Neuronal stem cell (in vitro differentiated cells): ENCODE measurements around the gene TDRD1.

Source experiments
- DNase-seq: peaks from one replicate; pipeline ENCODE4 v3.0.0-alpha.2; 2013; ENCODE audit warnings: low spot score
- H2AFZ ChIP-seq: one replicate; pipeline ENCODE4 v1.6.1; 2013; ENCODE audit warnings: mild to moderate bottlenecking, low read length, inconsistent platforms
- H2AK5ac ChIP-seq: 2 replicates; pipeline ENCODE4 v1.6.1; 2013; ENCODE audit warnings: low read depth, mild to moderate bottlenecking, inconsistent platforms, low read length, moderate library complexity, mixed read lengths
- H2BK120ac ChIP-seq: 2 replicates; pipeline ENCODE4 v1.6.1; 2013; ENCODE audit warnings: low read depth, mild to moderate bottlenecking, inconsistent platforms, low read length, moderate library complexity, mixed read lengths
- H2BK12ac ChIP-seq: one replicate; pipeline ENCODE4 v1.6.1; 2013; ENCODE audit warnings: low read length, inconsistent platforms
- H2BK15ac ChIP-seq: 2 replicates; pipeline ENCODE4 v1.6.1; 2013; ENCODE audit warnings: mild to moderate bottlenecking, low read length, inconsistent platforms, mixed read lengths
- H2BK5ac ChIP-seq: one replicate; pipeline ENCODE4 v1.6.1; 2013; ENCODE audit warnings: inconsistent platforms, mild to moderate bottlenecking, low read length, moderate library complexity
- H3K14ac ChIP-seq: one replicate; pipeline ENCODE4 v1.6.1; 2013; ENCODE audit warnings: low read length, inconsistent platforms
- H3K18ac ChIP-seq: 2 replicates; pipeline ENCODE4 v1.6.1; 2013; ENCODE audit warnings: low read length, inconsistent platforms
- H3K23ac ChIP-seq: 2 replicates; pipeline ENCODE4 v1.6.1; 2013; ENCODE audit warnings: low read depth, mild to moderate bottlenecking, mixed read lengths, low read length, inconsistent platforms; ENCODE audit not compliant: poor library complexity
- H3K27ac ChIP-seq: replicated peaks from 3 replicates; pipeline ENCODE4 v1.5.1; 2013; ENCODE audit warnings: low read length, inconsistent platforms
- H3K27me3 ChIP-seq, 3 experiments: 2 replicates each; pipeline ENCODE4 v1.6.1; 2013; ENCODE audit warnings: low read length in 3 of 3, mild to moderate bottlenecking in 2 of 3, inconsistent platforms in 1 of 3, low read depth in 1 of 3, mixed read lengths in 1 of 3, moderate library complexity in 1 of 3; ENCODE audit not compliant: control insufficient read depth in 3 of 3, insufficient read depth in 3 of 3
- H3K36me3 ChIP-seq, 2 donors: replicated peaks in 1 of 2; 2 replicates each; pipeline ENCODE4 v1.6.1; 2013; ENCODE audit warnings: low read length in 2 of 2; ENCODE audit not compliant: control insufficient read depth in 2 of 2, insufficient read depth in 2 of 2
- H3K4ac ChIP-seq: 2 replicates; pipeline ENCODE4 v1.6.1; 2013; ENCODE audit warnings: inconsistent platforms, mild to moderate bottlenecking, low read length, moderate library complexity
- H3K4me1 ChIP-seq, 2 donors: 1 replicate in 1 of 2; 2 replicates in 1 of 2; pipeline ENCODE4 v1.6.1; 2013; ENCODE audit warnings: low read length in 2 of 2, low read depth in 1 of 2; ENCODE audit not compliant: control insufficient read depth in 2 of 2, insufficient read depth in 1 of 2
- H3K4me2 ChIP-seq: one replicate; pipeline ENCODE4 v1.6.1; 2013; ENCODE audit warnings: mild to moderate bottlenecking, low read length, inconsistent platforms; ENCODE audit not compliant: insufficient read depth, poor library complexity, severe bottlenecking
- H3K4me3 ChIP-seq, 2 donors: 2 replicates each; pipeline ENCODE4 v1.5.1; 2013; ENCODE audit warnings: low read length in 2 of 2, mild to moderate bottlenecking in 2 of 2, inconsistent platforms in 1 of 2, moderate library complexity in 1 of 2
- H3K79me1 ChIP-seq: one replicate; pipeline ENCODE4 v1.6.1; 2013; ENCODE audit warnings: low read depth, mild to moderate bottlenecking, inconsistent platforms, low read length, moderate library complexity
- H3K9ac ChIP-seq: one replicate; pipeline ENCODE4 v1.6.1; 2013; ENCODE audit warnings: mild to moderate bottlenecking, low read depth, low read length, inconsistent platforms; ENCODE audit not compliant: poor library complexity
- H3K9me3 ChIP-seq, 2 donors: replicated peaks in 1 of 2; 2 replicates each; pipeline versions ENCODE3 to v1.6.1; 2013; ENCODE audit warnings: low read length in 2 of 2, mild to moderate bottlenecking in 2 of 2, inconsistent platforms in 1 of 2, low read depth in 1 of 2, mixed read lengths in 1 of 2, moderate library complexity in 1 of 2; ENCODE audit not compliant: control insufficient read depth in 2 of 2, insufficient read depth in 1 of 2
- H4K8ac ChIP-seq: one replicate; pipeline ENCODE4 v1.6.1; 2013; ENCODE audit warnings: low read depth, mild to moderate bottlenecking, inconsistent platforms, low read length, moderate library complexity
- H4K91ac ChIP-seq: one replicate; pipeline ENCODE4 v1.6.1; 2013; ENCODE audit warnings: low read length, low read depth, mild to moderate bottlenecking, inconsistent platforms; ENCODE audit not compliant: poor library complexity
- WGBS, 2 donors: extraction: QIAGEN DNeasy Blood & Tissue Kit; methylation state at CpG; one replicate each; pipeline ENCODE4 v1.1.7; 2013; ENCODE audit warnings: missing lambda C conversion rate in 2 of 2, mixed read lengths in 1 of 2; ENCODE audit not compliant: insufficient read length in 2 of 2, insufficient replicate concordance in 1 of 2; ENCODE audit errors: extremely low coverage in 2 of 2; 5-methylcytosine and 5-hydroxymethylcytosine counted together

Gene TDRD1

DNA sequence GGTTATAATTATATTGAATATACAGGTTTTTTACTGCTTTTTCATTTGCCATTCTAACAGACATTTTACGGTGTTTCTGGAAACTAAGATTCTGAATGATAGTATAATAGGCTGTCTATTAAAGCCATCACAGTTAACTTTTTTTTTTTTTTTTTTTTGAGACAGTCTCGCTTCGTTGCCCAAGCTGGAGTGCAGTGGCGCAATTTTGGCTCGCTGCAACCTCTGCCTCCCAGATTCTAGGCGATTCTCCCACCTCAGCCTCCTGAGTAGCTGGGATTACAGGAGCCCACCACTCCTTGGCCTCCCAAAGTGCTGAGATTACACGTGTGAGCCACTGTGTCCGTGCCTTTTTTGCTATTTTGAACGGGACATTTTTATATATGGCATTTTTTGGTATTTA, 4.4 kb downstream of the TDRD1 start:
- Histone ChIP-seq H2BK5ac (no peak overlapping the region), H3K9ac (no peak overlapping the region), H3K4me3 (no peak overlapping the region), H3K4me2 (no peak overlapping the region), H4K8ac (no peak overlapping the region), H2BK12ac (no peak overlapping the region), H4K91ac (no peak overlapping the region), H3K79me1 (no peaks in the 10 kb centered on the region), H3K23ac (no peak overlapping the region), H3K18ac (no peak overlapping the region), H2AK5ac (no peak overlapping the region), H2AFZ (no peak overlapping the region), H2BK120ac (no peak overlapping the region), H3K36me3 (no peaks in the 10 kb centered on the region), H3K27ac (no peak overlapping the region), H3K9me3 (no peaks in the 10 kb centered on the region), H3K14ac (no peak overlapping the region), H2BK15ac (no peak overlapping the region), H3K4ac (no peak overlapping the region), H3K4me1 (no peaks in the 10 kb centered on the region), H3K27me3 (peaks cover 0 to 2% (median 0%) of the 10 kb centered on the region in 3 experiments)
- WGBS, 2 donors: no CpG with 5 or more reads among the region's 9 CpGs
- DNase-seq: no peak

DNA sequence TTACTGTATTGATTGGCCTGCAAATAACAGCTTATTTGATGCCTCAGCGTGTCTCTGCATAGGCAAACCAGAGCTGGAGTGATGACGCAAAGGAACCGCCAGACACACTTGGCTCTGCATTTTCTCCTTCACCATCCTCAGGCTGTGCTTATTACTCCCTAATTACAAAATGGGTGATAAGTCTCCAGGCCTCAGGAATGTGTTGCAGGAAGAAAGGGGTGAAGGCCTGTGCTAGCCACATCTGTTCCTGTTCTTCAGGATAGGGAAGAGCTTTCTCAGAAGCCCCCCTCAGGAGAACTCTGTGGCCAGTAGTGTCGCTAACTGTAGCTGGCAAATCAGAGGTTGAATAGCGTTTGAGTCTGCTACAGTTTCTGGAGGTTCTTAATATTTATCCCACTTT, 5.1 kb downstream of the TDRD1 start:
- no CpG with 5 or more reads among the region's 5 CpGs for WGBS, 2 donors
- Histone ChIP-seq H3K27me3 (peaks cover 0 to 2% (median 0%) of the 10 kb centered on the region in 3 experiments), H3K4me3 (no peak overlapping the region), H3K79me1 (no peaks in the 10 kb centered on the region), H2AK5ac (no peak overlapping the region), H2BK15ac (no peak overlapping the region), H3K4me1 (no peaks in the 10 kb centered on the region), H4K91ac (no peak overlapping the region), H3K9ac (no peak overlapping the region), H2BK120ac (no peak overlapping the region), H2BK5ac (no peak overlapping the region), H3K27ac (no peak overlapping the region), H4K8ac (no peak overlapping the region), H3K18ac (no peak overlapping the region), H2BK12ac (no peak overlapping the region), H3K9me3 (no peaks in the 10 kb centered on the region), H3K36me3 (no peaks in the 10 kb centered on the region), H3K14ac (no peak overlapping the region), H3K4ac (no peak overlapping the region), H3K4me2 (no peak overlapping the region), H3K23ac (no peak overlapping the region), H2AFZ (no peak overlapping the region)
- DNase-seq: no peak

DNA sequence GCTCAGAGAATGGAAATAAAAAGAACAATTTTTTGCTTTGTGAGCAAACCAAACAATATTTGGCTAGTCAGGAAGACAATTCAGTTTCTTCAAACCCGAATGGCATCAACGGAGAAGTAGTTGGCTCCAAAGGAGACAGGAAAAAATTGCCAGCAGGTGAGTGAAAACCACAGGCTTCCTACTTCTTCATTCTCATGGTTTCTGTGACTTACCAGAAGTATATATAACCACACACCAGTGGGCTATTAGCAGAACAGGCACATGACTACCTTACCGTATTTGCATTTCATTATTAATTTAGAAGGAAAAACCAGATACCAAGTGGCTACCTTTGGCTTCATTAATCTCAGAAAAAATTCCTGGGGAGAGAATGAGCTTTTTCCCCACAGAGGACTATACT, 8.8 kb downstream of the TDRD1 start:
- no peak overlapping the region for H2AK5ac ChIP-seq
- H3K4ac ChIP-seq: no peak overlapping the region
- H2AFZ ChIP-seq: no peak overlapping the region
- no peaks in the 10 kb centered on the region for H3K79me1 ChIP-seq
- H3K18ac ChIP-seq: no peak overlapping the region
- no peak overlapping the region for H3K4me2 ChIP-seq
- H2BK5ac ChIP-seq: no peak overlapping the region
- H3K9me3 ChIP-seq: no peaks in the 10 kb centered on the region
- H2BK120ac ChIP-seq: no peak overlapping the region
- no CpG with 5 or more reads among the region's 3 CpGs for WGBS, 2 donors
- H4K91ac ChIP-seq: no peak overlapping the region
- no peak overlapping the region for H2BK15ac ChIP-seq
- peaks cover 0 to 7% (median 0%) of the 10 kb centered on the region in 3 experiments for H3K27me3 ChIP-seq
- no peaks in the 10 kb centered on the region for H3K36me3 ChIP-seq
- DNase-seq: no peak
- no peak overlapping the region for H3K23ac ChIP-seq
- no peak overlapping the region for H3K27ac ChIP-seq
- H3K9ac ChIP-seq: no peak overlapping the region
- H2BK12ac ChIP-seq: no peak overlapping the region
- H3K14ac ChIP-seq: no peak overlapping the region
- H3K4me1 ChIP-seq: no peaks in the 10 kb centered on the region
- no peak overlapping the region for H3K4me3 ChIP-seq
- no peak overlapping the region for H4K8ac ChIP-seq

DNA sequence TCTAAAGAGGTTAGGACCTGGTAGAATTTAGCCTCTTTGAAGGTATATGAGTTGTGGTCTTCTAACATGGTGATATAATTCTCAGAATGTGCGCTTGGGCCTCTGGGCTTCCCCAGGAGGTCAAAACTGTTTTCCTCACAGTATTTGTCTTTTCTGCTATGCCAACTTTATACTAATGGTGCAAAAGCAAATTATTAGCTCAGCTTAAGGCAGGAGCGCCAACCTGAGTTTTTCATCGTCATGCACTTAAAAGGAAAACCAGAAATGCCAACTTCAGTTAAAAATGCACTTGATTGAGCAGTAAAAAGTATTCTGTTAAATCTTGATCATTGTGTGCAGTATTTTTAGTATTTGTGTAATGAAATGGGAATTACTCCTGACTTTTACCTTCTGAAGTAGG, 9.7 kb downstream of the TDRD1 start:
- no peak overlapping the region for H3K4ac ChIP-seq
- H4K91ac ChIP-seq: no peak overlapping the region
- H3K14ac ChIP-seq: no peak overlapping the region
- H2BK12ac ChIP-seq: no peak overlapping the region
- H3K18ac ChIP-seq: no peak overlapping the region
- no peak overlapping the region for H3K23ac ChIP-seq
- H3K4me3 ChIP-seq: no peak overlapping the region
- no peak overlapping the region for H2AFZ ChIP-seq
- no peak for DNase-seq
- H4K8ac ChIP-seq: no peak overlapping the region
- no peaks in the 10 kb centered on the region for H3K4me1 ChIP-seq
- H3K27ac ChIP-seq: no peak overlapping the region
- no peak overlapping the region for H2BK120ac ChIP-seq
- no peak overlapping the region for H3K9ac ChIP-seq
- no CpG with 5 or more reads among the region's 3 CpGs for WGBS, 2 donors
- peaks cover 0 to 7% (median 0%) of the 10 kb centered on the region in 3 experiments for H3K27me3 ChIP-seq
- H2BK5ac ChIP-seq: no peak overlapping the region
- no peaks in the 10 kb centered on the region for H3K79me1 ChIP-seq
- no peak overlapping the region for H3K4me2 ChIP-seq
- H3K36me3 ChIP-seq: no peaks in the 10 kb centered on the region
- no peak overlapping the region for H2AK5ac ChIP-seq
- H3K9me3 ChIP-seq: no peaks in the 10 kb centered on the region
- H2BK15ac ChIP-seq: no peak overlapping the region
